Fibroblast of lung (primary cell): ENCODE measurements around the gene KRT32. TPM values are rescaled to one million over a fixed set of nuclear protein-coding genes. Genes with fewer than 3 reads are reported as not detected.

Experiments
- DNase-seq, 2 donors: peaks; one replicate each; pipeline versions ENCODE4 v3.0.0 to v3.0.0-alpha.2; 2010; ENCODE audit warnings: low read depth in 2 of 2
- H2AFZ ChIP-seq: 2 replicates; pipeline ENCODE4 v1.5.1; 2012; ENCODE audit warnings: low read length, control low read depth, inconsistent platforms
- H3K27ac ChIP-seq: 2 replicates; pipeline ENCODE4 v1.5.1; 2011; ENCODE audit warnings: low read length, control low read depth; ENCODE audit not compliant: insufficient read depth
- H3K27me3 ChIP-seq: 2 replicates; pipeline ENCODE4 v1.5.1; 2011; ENCODE audit warnings: mild to moderate bottlenecking, low read length; ENCODE audit not compliant: control insufficient read depth, insufficient read depth
- H3K36me3 ChIP-seq: 2 replicates; pipeline ENCODE4 v1.5.1; 2011; ENCODE audit warnings: low read length; ENCODE audit not compliant: control insufficient read depth, insufficient read depth
- H3K4me1 ChIP-seq: 2 replicates; pipeline ENCODE4 v1.5.1; 2011; ENCODE audit warnings: low read length; ENCODE audit not compliant: control insufficient read depth, insufficient read depth; ENCODE audit errors: extremely low read depth
- H3K4me2 ChIP-seq: 2 replicates; pipeline ENCODE4 v1.5.1; 2011; ENCODE audit warnings: low read length, control low read depth; ENCODE audit not compliant: insufficient read depth; ENCODE audit errors: extremely low read depth
- H3K4me3 ChIP-seq, 4 experiments: fragments of 200-600 bp in 1 of 4; sonication (generic) in 1 of 4; replicated peaks in 1 of 4; 2 replicates each; pipeline ENCODE4 v1.5.1; 2011 to 2016; ENCODE audit warnings: low read length in 4 of 4, low read depth in 3 of 4, mild to moderate bottlenecking in 3 of 4, control low read depth in 2 of 4, inconsistent platforms in 1 of 4, mixed read lengths in 1 of 4; ENCODE audit not compliant: insufficient read depth in 1 of 4; ENCODE audit errors: control extremely low read depth in 1 of 4
- H3K79me2 ChIP-seq: 2 replicates; pipeline ENCODE4 v1.5.1; 2012; ENCODE audit warnings: mild to moderate bottlenecking, low read length, inconsistent platforms; ENCODE audit not compliant: control insufficient read depth, insufficient read depth
- H3K9ac ChIP-seq: 2 replicates; pipeline ENCODE4 v1.5.1; 2011; ENCODE audit warnings: mild to moderate bottlenecking, low read length, control low read depth; ENCODE audit not compliant: insufficient read depth
- H3K9me3 ChIP-seq: 2 replicates; pipeline ENCODE4 v1.5.1; 2012; ENCODE audit warnings: low read depth, low read length; ENCODE audit not compliant: control insufficient read depth, insufficient read depth
- H4K20me1 ChIP-seq: 2 replicates; pipeline ENCODE4 v1.5.1; 2011; ENCODE audit warnings: low read length; ENCODE audit not compliant: control insufficient read depth, insufficient read depth; ENCODE audit errors: extremely low read depth
- EZH2 ChIP-seq: IDR thresholded peaks from 2 replicates; pipeline ENCODE4 v1.5.1; 2012; ENCODE audit warnings: low read length, control low read depth, mild to moderate bottlenecking; ENCODE audit errors: missing control alignments
- polyA plus RNA-seq, 2 donors: library from polyadenylated mRNA; depleted of rRNA in 1 of 2; stranded (reverse) in 1 of 2; unstranded in 1 of 2; fragments of >200 nt; gene quantifications; 2 replicates each; pipeline ENCODE4 v1.2.1, GENCODE V29; 2011 to 2012; ENCODE audit warnings: missing spikeins in 1 of 2
- total RNA-seq: library from RNA; depleted of rRNA; stranded (reverse); fragments of >200 nt; gene quantifications from 2 replicates; pipeline ENCODE4 v1.2.1, GENCODE V29; 2014
- TF ChIP-seq, protein P1 (sequence below), 2 donors: IDR thresholded peaks in 1 of 2; conservative IDR thresholded peaks in 1 of 2; 1 replicate in 1 of 2; 2 replicates in 1 of 2; pipeline ENCODE4 v1.5.1; 2011 to 2012; ENCODE audit warnings: low read length in 2 of 2, control low read depth in 1 of 2, inconsistent platforms in 1 of 2, low read depth in 1 of 2, mild to moderate bottlenecking in 1 of 2

The KRT32 gene
- total and polyA plus RNA-seq, 2 donors (not counting 1 experiment from before 2014, with no cell fraction given) = under 0.01 to 0.03 TPM

DNA sequence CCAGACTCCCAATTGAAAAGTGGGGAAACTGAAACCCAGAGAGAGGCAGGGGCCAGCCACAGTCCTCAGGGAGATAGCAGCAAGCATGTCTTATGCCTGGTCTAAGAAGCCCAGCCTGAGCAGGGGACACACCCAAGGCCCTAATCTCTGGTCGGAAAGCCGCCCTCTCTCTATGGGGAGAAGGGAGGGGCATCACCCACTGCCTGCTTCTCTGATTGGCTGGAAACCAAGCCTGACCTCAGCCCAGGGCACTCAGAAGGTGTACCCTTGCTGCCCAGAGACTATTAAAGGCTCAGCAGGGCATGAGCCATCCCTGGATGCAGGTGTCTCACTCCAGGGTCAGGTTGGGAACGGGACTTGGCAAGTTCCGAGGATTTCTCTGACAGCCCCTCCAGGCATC lies 43.9 kb upstream of the KRT32 start:
- H3K27me3 ChIP-seq = no peaks in the 10 kb centered on the region

DNA sequence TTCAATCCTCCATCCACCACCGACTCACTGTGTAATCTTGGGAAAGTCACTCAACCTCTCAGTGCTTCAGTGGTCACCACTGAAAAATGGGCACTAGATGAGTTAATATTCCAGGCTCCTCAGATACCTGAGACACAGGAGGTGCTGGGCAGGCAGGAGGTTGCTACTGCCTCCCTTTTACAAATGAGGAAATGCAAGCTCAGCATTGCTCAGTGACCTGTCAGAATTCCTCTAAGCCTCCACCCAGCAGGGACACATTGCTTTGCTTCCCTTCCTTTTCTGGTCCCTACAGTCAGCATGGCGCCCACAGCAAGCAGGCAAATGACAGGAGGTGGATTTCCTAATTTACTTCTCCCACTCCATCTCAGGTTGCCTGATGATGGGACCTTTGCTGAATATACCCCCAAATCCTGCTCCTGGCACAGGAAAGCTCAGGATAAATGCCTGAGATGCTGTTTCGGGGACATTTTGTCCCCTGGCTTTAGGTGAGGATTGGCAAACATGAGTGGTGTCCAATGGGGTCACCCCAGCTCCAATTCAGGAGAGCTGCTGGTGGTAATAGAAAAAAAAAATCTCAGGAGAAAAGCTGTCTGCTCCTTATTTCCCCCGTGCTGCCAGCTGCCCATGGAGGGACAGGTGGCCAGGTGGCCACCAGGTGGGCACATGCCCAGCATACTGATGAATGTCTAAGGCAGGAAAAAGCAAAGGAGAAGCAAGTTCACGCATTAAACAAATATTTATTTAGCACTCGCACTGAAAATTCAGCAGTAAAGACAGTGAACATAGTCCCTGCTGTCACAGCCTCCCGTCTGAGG lies 43.3 kb upstream of the KRT32 start:
- DNase-seq = no peak
- Histone ChIP-seq H3K9me3 (no peaks in the 10 kb centered on the region), H3K4me3 (no peak overlapping the region), H4K20me1 (no peaks in the 10 kb centered on the region), H3K4me2 (no peak overlapping the region), H3K27me3 (no peaks in the 10 kb centered on the region), H3K9ac (no peak overlapping the region), H2AFZ (no peak overlapping the region), H3K36me3 (no peaks in the 10 kb centered on the region), H3K27ac (no peak overlapping the region), H3K4me1 (no peaks in the 10 kb centered on the region), H3K79me2 (no peaks in the 10 kb centered on the region)
- TF ChIP-seq EZH2 = no peak
- TF ChIP-seq, protein P1, sequence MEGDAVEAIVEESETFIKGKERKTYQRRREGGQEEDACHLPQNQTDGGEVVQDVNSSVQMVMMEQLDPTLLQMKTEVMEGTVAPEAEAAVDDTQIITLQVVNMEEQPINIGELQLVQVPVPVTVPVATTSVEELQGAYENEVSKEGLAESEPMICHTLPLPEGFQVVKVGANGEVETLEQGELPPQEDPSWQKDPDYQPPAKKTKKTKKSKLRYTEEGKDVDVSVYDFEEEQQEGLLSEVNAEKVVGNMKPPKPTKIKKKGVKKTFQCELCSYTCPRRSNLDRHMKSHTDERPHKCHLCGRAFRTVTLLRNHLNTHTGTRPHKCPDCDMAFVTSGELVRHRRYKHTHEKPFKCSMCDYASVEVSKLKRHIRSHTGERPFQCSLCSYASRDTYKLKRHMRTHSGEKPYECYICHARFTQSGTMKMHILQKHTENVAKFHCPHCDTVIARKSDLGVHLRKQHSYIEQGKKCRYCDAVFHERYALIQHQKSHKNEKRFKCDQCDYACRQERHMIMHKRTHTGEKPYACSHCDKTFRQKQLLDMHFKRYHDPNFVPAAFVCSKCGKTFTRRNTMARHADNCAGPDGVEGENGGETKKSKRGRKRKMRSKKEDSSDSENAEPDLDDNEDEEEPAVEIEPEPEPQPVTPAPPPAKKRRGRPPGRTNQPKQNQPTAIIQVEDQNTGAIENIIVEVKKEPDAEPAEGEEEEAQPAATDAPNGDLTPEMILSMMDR (conservative IDR thresholded peaks at IDR 0.05 in 1 of 2, IDR thresholded peaks at IDR 0.05 in 1 of 2; ENCODE audit: low read depth in 1 of 2, low read length in 2 of 2) = no peak

More for the DNA sequence above, 43.9 kb upstream of the KRT32 start:
- no peaks in the 10 kb centered on the region for H3K4me1 ChIP-seq
- no peak overlapping the region for H3K9ac ChIP-seq
- H3K36me3 ChIP-seq = no peaks in the 10 kb centered on the region
- no peak overlapping the region for H3K27ac ChIP-seq
- no peak overlapping the region for H2AFZ ChIP-seq
- no peaks in the 10 kb centered on the region for H3K79me2 ChIP-seq
- TF ChIP-seq, protein P1 (conservative IDR thresholded peaks at IDR 0.05 in 1 of 2, IDR thresholded peaks at IDR 0.05 in 1 of 2; ENCODE audit: low read depth in 1 of 2, low read length in 2 of 2) = no peak
- no peak for TF ChIP-seq EZH2
- no peak for DNase-seq
- no peak overlapping the region for H3K4me2 ChIP-seq
- no peaks in the 10 kb centered on the region for H4K20me1 ChIP-seq
- H3K9me3 ChIP-seq = no peaks in the 10 kb centered on the region
- H3K4me3 ChIP-seq = no peak overlapping the region

DNA sequence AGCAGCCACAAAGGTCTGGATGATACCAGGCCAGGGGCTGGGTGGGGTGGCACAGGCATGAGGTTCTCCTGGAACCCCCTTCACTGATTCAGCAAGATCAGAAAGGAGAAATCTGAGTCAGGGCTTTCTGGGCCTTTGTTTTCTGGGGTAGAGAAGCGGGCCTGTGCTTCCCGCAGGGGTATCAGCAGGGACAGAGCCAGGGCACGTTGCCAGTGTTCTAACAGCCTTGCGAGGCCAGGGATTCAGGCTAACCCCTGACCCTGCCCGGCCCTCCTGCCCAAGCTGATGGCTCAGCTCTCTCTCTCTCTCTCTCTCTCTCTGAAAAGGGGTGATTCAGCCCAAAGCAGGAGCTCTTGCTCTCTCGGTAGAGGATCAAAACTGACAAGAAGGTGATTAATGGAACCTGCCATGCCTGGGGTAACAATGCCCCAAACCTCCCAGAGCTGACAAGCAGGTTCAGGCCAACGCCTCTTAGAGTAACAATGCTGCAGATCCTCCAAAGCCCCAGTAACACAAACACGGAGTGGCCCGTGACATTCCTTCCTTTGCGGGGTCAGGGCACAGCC lies 40.2 kb upstream of the KRT32 start:
- Histone ChIP-seq H3K4me2 (no peak overlapping the region), H3K9me3 (no peaks in the 10 kb centered on the region), H2AFZ (no peak overlapping the region), H3K4me3 (no peak overlapping the region), H3K4me1 (no peaks in the 10 kb centered on the region), H3K9ac (no peak overlapping the region), H3K27ac (no peak overlapping the region), H3K79me2 (no peaks in the 10 kb centered on the region), H3K27me3 (no peaks in the 10 kb centered on the region), H3K36me3 (no peaks in the 10 kb centered on the region), H4K20me1 (no peaks in the 10 kb centered on the region)
- no peak for TF ChIP-seq EZH2
- TF ChIP-seq, protein P1 (conservative IDR thresholded peaks at IDR 0.05 in 1 of 2, IDR thresholded peaks at IDR 0.05 in 1 of 2; ENCODE audit: low read depth in 1 of 2, low read length in 2 of 2) = no peak
- DNase-seq = no peak
